NCI-H2227 treated with DMSO at 0.1 percent for 48 hours (cell line): ENCODE results near the gene KRTAP5-2.
A peak's percentile ranks its signal among the peaks of the same experiment; 100 is the strongest.
"Not testable (repeated sequence)": the region's sequence is repeated elsewhere in the genome, so short reads cannot be mapped to it uniquely, and the experiment has no call there.

ENCODE experiments used
- DNase-seq: peaks from one replicate; lab custom pipeline; 2025; lab: John Stamatoyannopoulos, UW

KRTAP5-2 gene

GRCh38 chr11:1628506-1629325, 30.6 kb upstream of the KRTAP5-2 start:
- no peak for DNase-seq

DNA sequence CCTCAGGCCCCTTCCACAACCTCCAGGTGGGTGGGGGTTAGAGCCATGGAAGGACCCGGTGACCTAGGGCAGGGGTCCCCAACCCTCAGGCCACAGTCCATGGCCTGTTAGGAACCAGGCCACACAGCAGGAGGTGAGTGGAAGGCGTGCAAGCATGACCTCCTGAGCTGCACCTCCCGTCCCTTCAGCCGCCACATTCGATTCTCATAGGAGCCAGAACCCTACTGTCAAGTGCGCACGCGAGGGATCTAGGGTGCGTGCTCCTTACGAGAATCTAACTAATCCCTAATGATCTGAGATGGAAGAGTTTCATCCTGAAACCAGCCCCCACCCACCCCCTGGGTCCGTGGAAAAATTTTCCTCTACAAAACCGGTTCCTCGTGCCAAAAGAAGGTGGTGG, 27.4 kb upstream of the KRTAP5-2 start:
- DNase-seq, result no peak

DNA sequence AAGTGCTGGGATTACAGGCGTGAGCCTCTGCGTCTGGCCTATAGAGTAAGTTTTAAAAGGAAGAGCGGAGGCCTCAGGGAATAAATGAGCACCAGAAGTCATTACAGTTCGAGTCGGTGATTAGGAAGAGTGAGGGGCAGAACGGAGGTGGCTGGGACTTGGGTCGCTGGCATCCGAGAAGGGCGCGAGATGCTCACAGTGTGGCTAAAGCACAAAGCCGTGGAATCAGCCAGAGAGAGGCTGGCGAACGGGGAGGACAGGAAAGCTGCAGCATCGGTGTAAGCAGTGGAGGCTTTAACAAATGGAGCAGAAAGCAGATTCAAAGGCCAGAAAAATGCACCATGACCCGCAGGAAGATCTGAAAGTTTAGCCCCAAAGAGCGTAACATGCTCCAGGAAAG, 26.5 kb upstream of the KRTAP5-2 start:
- no peak for DNase-seq

- no peak for DNase-seq
Observed at GRCh38 chr11:1623716-1624115, 25.6 kb upstream of the KRTAP5-2 start.

DNA sequence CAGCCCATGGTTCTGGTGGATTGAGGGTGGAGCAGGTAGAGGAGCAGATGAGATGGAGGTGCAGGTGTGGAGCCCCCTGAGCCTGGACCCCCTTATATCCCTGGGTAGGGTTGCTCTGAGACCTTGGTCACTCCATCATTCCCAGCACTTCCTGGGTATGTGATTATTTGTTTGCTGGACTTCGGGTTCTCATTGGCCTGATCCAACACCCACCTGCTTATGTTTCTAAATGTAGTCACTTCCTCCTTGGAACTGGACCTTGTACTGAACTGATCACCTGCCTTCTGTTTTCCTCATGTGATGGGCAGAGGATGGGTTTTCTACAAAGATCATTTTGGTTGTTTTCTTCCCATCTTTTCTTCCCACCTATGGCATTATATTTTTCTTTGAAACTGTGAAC, 24.0 kb upstream of the KRTAP5-2 start, which contains the start of gene KRTAP5-4:
KRTAP5-4 (minus strand) TSS at position 53 of the 400 bp plus-strand sequence; CDS start at position 8, 45 bp downstream.
- DNase-seq, result no peak

GRCh38 chr11:1619449-1619848, 21.4 kb upstream of the KRTAP5-2 start:
- no peak for DNase-seq

- DNase-seq, result no peak
Observed at GRCh38 chr11:1618231-1618630, 20.1 kb upstream of the KRTAP5-2 start.

DNA sequence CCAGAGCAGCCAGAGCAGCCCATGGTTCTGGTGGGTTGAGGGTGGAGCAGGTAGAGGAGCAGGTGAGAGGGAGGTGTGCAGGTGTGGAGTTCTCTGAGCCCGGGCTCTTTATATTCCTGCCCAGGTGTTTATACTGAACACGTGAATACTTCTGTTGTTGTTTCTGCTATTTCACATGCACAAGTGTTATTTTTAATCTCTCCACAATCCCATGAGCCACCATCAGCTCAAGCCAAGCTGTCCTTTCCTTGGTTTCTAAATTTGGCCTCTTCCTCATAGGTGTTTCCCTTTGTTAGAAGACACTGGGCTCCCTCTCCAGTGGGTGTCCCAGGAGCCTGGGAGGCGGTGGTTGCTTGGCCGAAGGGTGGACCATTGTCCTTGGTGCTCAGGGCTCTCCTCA, 10.3 kb upstream of the KRTAP5-2 start, which contains the start of gene KRTAP5-3:
KRTAP5-3 (minus strand) TSS at position 101 of the 400 bp plus-strand sequence; CDS start at position 23, 78 bp downstream.
- DNase-seq, result no peak

GRCh38 chr11:1607901-1608300, 9.8 kb upstream of the KRTAP5-2 start:
- DNase-seq, result not testable (repeated sequence)

- DNase-seq, result not testable (repeated sequence)
Observed at GRCh38 chr11:1607156-1607845, 9.2 kb upstream of the KRTAP5-2 start.

DNA sequence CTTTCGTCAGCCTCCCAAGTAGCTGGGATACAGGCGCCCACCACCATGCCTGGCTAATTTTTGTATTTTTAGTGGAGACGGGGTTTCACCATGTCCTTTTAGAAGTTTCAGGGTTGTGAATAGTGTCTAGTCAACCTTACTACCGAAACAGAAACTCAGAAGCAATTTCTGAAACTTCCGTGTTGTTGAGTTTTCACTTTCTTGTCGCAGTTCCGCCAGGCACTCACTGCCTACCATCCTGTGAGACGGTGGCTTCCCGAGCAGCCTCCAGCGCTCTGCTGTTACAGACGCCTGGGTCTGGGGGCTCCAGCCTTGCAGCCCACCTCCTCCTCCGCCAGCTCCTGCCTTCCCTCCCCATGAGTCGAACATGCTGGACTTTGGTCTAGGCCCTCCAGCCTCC, 7.8 kb upstream of the KRTAP5-2 start:
- not testable (repeated sequence) for DNase-seq

DNA sequence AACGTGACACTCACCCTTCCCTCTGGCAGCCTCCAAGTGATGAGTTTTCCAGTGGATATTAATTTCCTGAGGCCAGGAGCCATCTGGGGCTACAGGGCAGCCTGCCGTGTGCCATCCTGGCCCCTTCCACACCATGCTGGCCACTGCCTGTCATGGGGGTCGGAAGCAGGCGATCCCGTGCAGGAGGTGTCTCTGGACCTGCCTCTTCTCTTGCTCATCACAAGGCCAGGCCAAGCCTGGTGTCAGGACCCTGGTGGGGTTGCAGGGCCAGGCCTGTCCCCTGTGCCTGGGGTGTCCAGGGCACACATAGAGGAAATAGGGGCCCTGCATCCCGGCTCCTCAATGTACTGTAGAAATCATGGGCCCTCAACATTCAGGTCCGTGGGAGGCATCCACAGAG, 6.6 kb upstream of the KRTAP5-2 start:
- DNase-seq, result no peak

- no peak for DNase-seq
Observed at GRCh38 chr11:1604181-1604580, 6.1 kb upstream of the KRTAP5-2 start.

- no peak for DNase-seq
Observed at GRCh38 chr11:1603629-1604028, 5.5 kb upstream of the KRTAP5-2 start.

GRCh38 chr11:1601663-1602062, 3.6 kb upstream of the KRTAP5-2 start:
- not testable (repeated sequence) for DNase-seq

DNA sequence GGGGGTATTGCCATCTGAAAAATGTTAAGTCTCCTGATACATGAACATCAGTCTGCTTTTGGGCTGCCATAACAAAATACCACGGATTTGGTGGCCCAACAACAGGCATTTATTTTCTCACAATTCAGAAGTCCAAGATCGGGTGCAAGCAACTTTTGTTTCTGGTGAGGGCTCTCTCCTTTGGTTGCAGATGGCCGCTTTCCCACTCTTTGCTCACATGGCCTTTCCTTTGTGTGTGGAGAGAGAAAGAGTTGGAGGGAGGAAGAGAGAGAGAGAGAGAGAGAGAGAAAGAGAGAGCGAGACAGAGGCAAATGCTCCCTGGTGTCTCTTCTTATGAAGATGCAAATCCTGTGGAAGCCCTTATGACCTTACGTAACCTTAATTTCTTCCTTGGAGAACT, 2.5 kb upstream of the KRTAP5-2 start:
- DNase-seq, result no peak

GRCh38 chr11:1598816-1599215, 722 bp upstream of the KRTAP5-2 start:
- no peak for DNase-seq

DNA sequence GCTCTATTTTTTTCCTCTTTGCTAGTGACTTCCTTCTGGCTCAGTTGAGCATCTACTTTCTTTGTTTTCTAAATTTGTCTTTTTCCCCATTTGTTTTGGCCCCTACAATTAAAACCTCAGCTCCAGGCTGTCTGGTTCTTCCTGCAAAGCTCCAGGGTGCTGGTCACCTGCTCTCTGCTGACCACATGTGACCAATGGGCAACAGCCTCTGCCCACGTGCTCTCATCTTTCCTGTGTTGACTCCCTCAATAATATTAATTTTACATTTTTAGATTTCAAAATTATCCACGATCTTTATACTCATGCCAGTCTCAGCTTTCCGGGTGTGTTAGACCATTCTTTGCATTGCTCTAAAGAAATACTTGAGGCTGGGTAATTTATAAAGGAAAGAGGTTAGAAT, 312 bp upstream of the KRTAP5-2 start:
- DNase-seq, result not testable (repeated sequence)

DNA sequence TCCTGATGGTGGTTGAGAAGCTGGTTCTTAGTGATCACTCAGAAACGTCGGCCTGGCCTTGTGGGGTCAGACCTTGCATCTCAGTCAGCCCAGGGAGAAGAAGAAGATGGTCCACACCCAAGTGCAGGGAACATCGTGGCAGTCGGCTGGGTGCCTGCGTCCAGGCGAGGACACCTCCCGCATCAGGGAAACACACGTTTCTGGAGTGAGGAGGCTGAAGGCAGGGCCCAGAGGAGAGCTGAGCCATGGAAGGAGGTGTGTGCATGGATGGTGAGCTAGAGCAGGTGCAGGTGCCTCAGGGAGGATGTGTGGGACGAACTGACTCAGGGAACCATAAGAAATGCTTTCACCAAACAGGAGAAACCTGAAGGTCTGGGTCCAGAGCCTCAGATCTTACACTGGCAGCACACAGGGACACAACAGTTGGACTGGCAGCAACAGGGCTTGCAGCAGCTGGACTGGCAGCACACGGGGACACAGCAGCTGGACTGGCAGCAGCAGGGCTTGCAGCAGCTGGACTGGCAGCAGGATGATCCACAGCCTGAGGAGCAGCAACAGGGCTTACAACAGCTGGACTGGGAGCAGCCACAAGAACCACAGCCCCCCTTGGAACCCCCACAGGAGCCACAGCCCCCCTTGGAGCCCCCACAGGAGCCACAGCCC, 632 bp downstream of the KRTAP5-2 start:
- DNase-seq, result no peak

- DNase-seq, result not testable (repeated sequence)
Observed at GRCh38 chr11:1596576-1597121, 1.4 kb downstream of the KRTAP5-2 start.

- not testable (repeated sequence) for DNase-seq
Observed at GRCh38 chr11:1595994-1596575, 2.0 kb downstream of the KRTAP5-2 start.

- peak; percentile 25 for DNase-seq
Observed at GRCh38 chr11:1592628-1593027, 5.5 kb downstream of the KRTAP5-2 start.
